Activated CD4-positive, alpha-beta T cell treated with anti-CD3 and anti-CD28 coated beads for 1 hour (primary cell): Measurements from ENCODE around the gene BPIFB2.

Source experiments
- DNase-seq: peaks from one replicate; pipeline ENCODE4 v3.0.0-alpha.2; 2020

BPIFB2 gene

DNA sequence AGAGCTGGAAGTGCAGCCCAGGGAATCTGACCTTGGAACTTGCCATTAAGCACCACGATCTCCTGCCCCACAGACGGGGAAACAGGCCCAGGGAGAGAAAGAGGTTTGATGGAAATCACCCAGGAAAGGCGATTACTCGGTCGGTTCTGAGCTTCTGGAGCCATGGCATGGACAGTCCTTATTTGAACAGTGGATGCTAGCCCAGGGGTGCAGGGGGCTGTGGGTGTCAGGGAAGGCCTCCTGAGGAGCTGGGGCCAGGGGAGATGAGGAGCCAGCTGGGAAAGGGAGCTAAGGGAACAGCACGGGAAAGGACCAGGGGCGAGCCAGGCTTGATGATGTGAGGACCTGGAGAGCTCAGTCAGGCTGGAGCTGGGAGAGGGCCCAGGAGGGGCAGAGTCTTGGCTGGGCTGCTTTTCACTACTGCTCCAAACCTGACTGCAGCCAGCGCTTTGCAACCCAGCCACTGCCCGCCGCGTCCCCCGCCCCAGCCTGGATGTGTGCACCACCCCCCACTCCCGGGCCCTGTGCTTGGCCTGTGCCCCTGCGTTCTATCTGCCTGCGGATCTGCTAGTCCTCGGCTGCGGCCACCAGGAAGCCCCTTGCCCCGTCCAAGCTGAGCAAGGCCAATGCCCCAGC is 21.1 kb upstream of the BPIFB2 start:
- no peak for DNase-seq

DNA sequence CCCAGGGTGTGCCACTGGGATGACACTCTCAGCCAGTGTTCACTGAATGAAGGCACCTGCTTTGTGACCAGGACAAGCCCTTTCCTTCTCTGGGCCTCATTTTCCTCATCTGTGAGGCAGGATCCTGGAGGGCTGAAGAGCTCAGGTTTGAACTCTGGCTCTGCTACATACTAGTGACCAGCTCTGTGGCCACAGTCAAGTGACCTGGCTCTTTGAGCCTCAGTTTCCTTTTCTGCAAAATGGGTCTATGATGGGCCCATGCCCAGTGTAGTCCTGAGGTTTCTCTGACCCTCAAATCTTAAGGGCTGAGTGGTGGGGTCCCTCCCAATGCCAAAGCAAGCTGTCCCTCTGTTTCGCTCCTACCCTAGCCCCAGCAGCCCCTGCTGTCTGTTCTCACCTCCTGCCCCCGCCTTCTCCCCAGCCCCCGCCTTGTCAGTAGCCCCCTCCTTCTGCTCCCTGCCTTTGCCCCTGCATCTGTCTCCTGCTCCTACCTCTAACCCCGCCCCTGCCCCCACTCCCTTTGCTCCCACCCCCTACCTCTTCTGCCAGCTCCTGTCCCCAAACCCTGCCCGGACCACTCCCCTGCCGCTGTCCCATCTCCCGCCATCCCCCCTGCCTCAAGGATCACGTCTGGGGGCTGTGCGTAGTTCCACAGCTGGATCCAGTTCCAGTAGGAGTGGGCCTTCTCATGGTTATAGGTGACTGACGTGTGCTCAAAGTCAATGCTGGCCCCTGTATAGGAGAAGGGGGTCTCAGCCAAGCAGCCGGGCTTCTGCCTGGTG is 20.3 kb upstream of the BPIFB2 start:
- no peak for DNase-seq

DNA sequence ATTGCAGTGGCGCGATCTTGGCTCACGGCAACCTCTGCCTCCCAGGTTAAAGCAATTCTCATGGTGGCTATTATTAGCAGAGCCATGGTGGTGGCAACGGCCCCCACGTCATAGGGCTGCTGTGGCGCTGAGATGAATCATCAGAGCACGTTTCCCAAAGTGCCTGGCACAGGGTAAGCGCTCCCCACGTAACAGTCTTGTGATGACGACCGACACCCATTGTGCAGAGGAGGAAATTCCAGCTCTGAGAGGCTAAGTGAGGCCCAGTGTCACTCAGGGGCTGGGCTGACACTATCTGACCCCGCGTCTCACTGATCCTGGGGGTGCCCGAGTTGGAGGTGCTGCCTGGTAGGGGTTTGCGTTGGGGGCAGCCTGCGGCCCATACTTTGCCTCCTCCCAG is 19.5 kb upstream of the BPIFB2 start:
- no peak for DNase-seq

DNA sequence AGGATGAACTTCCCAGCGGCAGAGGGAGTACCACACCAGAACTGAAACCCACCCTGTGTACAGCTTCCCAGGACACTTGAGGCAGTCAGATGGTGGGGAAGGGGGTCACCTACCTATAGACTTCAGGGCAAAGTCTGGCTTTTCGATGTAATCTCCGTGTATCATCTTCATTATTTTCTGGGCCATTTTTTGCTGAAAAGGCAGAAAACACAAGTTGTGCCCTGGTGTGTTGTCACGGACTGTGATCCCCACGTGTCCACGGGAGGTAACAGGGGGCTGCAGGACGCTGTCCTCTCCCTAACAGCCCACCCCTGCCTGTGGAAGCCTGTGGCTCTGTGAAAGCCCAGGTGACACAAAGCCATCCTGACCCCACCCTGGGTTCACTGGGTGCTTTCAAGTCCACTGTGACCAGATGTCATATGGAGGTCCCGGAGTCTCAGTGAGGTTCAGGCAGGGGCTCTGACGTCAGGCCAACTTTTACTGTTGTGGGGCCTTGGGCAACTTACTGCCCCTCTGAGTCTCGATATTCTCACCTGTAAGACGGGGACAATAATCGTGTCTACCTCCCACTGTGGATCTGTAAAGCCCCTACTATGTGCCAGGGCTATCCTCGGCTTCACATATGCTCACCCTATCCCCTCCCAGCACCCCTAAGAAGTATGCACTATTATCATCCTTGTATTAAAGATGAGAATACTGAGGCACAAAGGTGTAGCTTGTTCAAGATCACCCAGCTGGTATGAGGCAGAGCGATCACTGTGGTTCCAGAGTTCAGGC is 17.8 kb upstream of the BPIFB2 start:
- no peak for DNase-seq

DNA sequence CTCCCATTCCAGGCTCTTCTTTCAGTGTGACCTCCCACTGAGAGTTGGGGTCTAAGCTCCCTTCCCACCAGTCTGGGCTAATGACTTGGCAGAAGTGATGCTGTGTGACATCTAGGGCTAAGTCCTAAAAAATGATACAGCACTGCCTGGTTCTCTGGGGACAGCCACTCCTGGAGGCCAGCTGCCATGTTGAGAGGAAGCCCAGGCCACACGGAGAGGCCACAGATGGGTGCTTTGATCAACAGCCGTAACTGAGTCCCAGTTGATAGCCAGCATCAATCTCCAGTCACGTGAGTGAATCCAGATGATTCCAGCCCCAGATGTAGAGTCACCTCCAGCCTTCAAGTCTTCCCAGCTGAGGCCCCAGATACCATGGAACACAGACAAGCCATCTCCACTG is 17.1 kb upstream of the BPIFB2 start:
- no peak for DNase-seq

DNA sequence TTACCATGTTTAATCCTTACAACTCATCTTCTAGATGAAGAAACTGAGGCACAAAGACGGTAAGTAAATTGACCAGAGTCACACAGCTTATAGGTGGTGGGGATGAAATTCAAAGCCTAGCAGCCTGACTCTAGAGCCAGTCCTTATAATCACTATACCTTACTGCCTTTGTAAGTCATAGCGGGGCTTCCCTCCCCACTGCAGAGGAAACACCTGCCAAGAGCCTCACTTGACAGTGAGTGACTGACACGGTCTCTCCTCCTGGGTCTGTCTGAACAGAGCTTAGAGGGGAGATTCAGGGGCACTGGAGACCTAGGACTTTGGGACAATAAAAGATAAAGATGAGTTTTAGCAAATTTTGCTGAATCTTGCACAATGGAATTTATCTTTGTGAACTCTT is 16.1 kb upstream of the BPIFB2 start:
- DNase-seq, result no peak

DNA sequence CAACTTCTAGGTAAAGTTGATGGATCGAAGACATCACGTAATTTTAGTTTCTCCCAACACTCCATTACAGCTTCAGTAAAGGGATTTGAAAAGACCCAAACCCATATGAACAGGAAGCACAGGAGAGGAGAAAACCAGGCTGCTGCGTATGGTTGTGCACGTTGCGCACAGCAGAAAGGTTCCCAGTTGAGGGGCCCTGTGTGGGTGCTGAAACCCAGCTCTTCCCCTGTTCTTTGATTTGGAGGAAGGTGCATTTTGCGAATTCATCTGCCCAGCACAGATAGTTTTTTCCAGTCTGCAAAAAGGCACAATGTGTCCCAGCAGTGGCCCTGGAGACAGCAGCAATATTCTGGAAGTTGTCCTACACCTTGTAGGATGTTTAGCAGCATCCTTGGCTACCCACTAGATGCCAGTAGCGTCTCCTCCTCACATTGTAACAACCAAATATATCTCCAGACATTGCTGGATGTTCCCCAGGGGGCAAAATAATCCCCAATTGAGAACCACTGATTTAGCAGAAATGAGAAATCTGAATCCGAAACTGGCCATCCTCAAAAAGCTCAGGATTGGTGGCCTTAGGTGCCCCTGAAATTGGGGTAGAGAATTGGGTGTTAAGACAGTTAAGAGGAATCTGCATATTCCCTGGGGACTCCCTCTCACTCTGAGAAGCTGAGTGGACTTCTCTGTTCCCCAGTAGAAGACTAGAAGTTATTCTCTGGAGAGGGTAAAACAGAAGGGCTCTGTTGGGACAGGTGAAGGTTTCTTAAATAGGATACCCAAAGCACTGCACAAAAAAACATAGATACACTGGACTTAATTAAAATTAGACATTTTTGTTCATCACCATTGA is 15.5 kb upstream of the BPIFB2 start:
- DNase-seq, result no peak

DNA sequence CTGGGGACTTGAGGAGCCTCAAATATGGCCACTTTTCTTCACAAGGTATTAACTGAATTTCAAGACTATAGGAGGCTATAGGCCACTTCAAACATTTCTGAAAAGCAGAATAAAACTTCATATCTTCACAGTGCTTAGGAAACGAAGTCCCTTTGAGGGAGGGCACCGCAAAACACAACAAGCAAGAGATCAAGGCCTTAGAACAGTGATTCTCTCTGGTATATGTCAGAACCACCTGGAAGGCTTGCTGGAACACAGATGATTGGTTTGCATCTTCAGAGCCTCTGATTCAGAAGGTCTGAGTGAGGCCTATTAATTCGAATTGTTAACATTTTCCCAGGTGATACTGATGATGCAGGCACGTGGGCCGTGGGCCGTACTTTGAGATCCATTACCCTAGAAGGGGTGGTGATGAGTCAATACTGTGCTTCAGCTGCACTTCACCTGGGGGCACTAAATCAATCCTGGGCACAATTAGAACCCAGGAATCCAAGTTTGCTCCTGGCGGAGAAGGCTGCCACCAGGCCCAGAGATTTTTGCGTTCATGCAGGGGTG is 13.9 kb upstream of the BPIFB2 start:
- DNase-seq, result no peak

DNA sequence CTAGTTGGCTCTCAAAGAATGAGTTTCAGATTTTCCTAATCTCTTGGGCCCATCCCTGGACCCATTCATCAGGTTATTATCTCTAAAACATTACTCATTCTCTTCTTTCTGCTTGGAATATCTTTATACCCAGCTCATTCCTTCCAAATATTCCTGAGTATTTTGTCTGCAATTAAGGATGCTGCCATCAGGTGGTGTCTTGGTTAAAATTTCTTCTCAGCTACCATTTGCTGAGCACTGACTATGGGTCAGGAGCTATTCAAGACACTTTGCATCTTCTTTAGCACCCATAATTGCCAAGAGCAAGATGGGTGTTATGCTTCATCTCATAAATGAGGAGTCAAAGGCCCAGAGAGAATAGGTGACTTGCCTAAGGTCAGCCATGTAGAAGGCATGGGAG is 11.7 kb upstream of the BPIFB2 start:
- DNase-seq, result no peak

DNA sequence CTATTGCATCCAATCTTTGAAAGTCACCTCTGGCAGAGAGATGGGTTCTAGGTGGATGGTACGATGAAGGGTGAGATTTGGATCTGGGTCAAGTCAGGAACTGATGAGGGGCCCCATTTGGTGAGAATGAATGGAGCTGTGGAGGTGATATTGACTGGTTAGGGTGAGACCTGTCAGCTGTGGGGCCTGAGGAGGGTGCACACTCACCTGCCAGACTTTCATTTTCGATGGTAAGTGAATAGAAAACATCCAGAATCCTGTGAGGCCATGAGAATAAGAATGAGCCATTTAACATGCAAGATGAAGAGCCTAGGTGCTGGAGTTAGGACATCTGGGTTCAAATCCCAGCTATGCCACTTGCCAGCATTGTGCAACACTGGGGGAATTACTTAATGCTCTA is 10.1 kb upstream of the BPIFB2 start:
- DNase-seq, result no peak

DNA sequence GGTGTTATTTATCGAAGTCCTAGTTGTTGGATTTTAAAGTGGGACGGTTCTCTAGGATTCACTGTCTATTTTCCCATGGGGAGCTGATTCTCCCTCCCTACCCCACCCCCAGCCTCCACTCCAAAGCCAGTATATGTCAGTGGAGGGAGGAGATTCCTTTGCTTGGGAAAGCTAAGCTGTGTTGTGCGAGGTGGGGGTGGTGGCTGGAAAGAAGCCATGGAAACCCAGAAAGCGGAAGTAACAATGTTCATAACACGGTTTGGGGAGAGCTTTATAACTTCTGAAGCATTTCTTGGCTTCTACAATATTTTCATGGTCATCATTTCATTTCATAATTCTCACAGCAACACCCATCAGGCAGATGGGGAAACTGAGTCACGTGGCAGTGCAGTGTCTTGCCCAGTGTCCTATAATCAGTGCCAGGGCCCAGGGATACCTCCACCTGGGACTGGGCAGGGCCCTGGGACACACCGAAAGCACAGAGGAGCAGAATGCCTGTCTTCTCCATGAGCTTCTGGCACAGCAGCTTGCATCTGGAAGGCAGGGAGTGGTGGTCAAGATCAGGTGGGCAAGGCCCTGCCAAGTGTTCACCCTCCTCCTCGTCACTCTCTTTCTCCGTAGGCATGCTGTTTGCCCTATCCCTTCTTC is 7.8 kb upstream of the BPIFB2 start:
- no peak for DNase-seq

DNA sequence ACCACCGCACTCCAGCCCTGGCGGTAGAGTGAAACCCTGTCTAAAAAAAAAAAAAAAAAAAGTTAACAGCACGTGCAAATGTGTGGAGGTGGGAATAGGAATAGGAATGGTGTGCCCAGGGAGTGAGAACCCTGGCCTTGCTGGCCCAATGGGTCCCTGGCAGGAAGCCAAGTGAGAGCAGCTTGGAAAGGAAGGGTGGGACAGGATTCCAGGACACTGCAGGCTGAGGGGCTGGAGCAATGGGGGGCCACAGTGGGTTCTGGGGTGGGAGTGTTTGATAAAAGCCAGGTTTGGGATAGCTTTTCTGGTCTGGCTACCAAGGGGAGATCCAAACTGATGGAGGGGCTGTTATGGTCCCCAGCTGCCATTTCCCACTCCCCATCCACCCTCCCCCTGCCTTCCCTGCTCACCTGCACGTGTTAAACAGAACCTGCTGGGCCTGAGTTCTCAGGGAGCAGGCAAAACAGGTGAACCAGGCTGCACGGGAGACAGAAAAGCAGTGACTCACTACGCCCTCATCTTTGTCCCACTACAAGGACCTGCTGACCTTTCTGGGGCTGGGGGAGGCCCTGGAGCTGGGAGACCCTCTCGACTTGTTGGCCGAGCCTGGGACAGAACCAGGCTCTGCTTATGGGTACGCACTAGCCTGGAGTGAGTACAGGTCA is 6.6 kb upstream of the BPIFB2 start:
- no peak for DNase-seq

DNA sequence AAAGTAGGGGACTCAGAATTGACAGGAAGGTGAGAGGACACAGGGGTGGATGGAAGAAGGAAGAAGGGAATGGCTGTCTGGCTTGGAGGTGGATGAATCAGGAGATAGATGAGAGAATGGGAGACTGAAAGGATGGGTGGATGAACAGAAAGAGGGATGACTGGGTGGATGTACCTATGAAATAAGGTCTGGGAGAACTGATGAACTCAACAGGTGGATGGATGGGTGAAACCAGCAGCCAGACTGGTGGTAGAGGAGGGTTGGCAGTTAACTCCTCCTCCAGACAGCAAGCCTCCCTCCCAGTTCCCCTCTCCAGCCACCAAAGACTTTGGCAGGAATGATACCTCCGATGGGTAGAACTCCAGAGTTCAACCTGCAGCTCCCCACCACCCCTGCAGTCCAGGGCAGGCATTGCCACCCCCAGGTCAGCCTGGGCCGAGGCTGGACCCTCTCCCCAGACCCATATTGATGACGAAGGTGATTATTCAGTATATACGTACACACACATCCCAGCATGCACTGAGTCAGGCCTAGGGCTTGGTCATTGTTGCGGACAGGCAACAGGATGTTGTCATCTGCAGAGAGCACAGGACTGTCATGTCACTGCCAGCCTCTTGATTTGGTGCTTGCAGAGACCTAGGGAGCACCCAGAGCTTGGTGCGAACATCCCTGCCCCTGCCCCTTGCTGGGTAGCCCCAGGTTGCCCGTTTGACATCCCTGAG is 5.3 kb upstream of the BPIFB2 start:
- no peak for DNase-seq

DNA sequence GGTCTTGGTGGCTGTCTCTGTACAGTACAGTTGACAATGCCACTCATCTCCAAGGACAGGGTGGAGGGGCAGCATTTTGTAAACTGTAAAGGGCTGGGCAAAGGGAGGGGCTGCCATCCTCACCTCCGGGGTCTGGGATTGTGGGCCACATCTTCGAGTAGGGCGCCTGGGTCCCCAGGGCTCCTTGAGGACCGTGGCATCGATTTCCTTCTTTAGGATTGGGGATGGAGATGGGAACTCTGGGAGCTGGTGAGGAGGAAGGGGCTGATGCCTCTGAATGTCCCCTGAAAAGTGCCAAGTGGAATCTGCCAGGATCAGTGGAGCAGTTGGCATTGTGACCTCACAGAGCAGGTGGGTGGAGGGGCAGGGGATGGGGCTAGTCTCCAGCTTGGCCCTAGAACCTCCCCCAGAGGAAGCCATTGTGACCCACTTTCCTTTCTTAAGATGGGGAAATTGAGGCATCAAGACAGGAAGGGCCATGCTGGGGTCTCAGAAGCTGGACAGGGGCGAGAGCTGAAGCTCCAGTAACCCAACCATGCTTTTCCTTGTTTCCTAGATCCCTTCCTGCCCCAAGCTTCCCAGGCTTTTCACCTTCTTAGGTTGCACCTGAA is 3.3 kb upstream of the BPIFB2 start, which contains the start of gene SUN5:
Gene SUN5, minus strand, starts transcription at position 293 of the 611 bp plus-strand sequence. Its CDS starts 93 bp downstream, at position 200.
- DNase-seq, result no peak

DNA sequence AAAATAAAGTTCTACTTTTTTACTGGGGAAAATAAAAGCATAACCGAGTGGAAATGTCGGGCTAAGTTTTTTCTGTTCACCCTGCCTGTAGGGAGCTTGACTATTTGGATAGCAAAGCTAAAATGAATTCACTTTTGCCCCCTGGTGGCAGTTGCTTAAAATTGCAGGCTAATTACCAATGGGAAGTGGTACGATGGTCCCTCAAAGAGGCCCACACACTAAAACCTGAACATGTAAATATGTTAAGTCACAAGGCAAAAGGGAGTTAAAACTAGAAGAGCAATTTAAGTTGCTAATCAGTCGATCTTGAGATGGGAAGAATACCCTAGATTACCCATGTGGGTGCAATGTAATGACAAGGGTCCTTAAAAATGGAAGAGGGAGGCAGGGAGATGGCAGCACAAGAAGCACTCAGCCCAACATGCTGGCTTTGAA is 2.4 kb upstream of the BPIFB2 start:
- no peak for DNase-seq

DNA sequence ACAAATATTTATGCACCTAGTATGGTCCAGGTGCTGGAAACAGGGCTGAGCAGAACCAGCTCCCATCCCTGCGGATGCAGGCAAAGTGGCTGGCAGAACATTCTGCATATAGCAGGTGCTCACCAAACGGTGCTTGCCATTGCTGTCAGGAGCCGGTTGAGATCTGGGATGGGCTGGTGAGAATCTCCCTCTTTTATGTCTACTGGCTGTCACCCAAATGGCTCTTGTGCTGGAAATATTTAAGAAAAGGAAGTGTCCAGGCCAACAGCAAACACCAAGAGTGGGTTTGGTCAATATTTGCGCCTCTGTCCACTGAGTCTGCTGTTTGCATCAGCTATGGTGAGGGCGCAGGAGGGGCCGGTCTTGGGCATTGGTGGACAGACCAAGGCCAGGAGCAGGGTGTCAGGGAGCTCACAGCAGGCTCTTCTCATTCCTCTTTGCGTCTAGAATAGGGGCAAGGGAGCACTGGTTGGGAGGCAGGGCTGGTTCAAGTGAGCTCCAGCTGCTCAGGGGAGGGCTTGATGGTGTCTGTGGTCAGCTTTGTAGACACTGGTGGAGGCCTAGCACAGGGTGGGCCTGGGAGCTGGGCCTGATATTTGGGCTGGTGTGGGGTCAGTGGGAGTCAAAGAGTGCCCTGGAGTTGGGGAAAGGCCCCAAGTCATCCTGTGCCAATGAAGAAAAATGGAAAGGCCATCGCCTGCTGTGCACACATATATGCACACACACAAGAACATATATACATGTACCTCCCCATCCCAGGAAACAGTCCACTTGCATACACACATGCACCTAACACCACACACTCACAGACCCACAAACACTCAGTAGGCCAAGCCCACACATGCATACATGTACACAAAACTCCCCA is 1.4 kb upstream of the BPIFB2 start:
- no peak for DNase-seq

DNA sequence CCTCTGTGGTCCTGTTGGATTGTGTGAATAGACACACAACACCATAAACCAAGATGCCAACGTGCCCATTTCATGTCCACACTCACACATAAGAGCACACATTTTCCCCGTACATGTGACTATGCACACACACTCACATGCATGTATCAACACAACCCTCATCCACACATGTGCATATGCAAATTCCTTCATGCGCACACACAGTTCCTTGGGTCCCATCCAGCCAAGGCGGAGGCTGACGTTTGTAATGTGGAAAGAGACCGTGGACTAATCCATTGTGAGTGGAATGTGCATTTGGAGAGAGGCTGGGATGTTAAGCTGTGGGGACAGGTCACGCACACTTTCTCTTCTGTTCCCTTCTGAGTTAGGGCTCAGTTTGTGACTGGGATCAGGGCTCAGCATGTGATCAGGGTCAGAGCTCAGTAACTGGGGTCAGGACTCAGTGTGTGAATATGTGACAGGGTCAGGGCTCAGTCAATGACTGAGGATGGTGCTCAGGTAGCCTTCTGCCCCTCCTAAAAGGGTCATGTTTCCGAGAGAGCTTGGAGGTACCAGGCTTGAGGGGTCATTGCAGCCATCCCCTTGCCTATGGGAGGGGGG is 628 bp upstream of the BPIFB2 start:
- no peak for DNase-seq

DNA sequence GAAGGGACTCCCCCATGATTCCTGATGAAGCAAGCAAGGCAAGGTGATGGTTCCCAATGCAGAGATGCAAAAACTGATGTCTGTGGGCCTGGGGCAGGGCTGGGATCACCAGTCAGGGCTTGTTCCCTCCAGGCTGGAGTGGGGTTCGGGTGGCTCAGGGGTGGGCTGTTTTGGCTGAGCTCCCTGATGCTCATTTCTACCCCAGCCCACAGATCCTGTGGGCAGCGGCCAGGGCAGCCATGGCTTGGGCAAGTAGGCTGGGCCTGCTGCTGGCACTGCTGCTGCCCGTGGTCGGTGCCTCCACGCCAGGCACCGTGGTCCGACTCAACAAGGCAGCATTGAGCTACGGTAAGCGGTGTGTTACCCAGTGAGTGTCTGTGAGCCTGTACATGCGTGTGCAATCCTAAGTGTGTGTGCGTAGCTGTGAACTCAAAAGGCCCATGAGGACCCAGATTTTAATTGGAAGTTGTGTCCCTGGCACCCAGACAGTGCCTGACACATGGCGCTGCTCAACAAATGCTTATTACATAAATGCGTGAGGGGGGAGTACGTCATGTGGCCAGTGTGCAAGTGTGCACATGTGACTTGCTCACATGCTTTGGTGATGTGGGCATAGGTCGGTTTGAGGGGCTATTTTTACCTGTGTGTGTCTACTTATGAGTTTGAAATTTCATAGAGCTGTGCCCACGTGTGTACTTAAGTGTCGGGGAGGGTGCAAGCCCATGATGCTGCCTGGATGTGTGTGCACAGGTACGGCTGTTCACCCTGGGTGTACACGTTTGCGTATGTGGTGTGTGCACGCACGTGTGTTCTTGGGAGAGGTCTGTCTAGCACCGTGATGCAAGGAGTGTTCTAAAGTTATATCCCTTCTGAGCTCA is 1.1 kb downstream of the BPIFB2 start:
- DNase-seq, result no peak
